OCI-LY3 (cell line): ENCODE measurements around the gene DCST1.
A peak's percentile ranks its signal among the peaks of the same experiment; 100 is the strongest.

Experiments
- H2AFZ ChIP-seq: fragments of 200-600, 300-600 bp; shearing (Covaris generic); 2 replicates; pipeline ENCODE4 v1.6.0; 2014; ENCODE audit warnings: antibody characterized with exemption, low read depth, low read length
- H3K27ac ChIP-seq: fragments of 200-600, 300-600 bp; sonication (generic); 2 replicates; pipeline ENCODE4 v1.5.1; 2014; ENCODE audit warnings: mild to moderate bottlenecking, low read length, moderate library complexity, mixed read lengths
- H3K27me3 ChIP-seq: fragments of 200-600, 300-600 bp; sonication (generic); 2 replicates; pipeline ENCODE4 v1.6.1; 2014; ENCODE audit warnings: low read depth, low read length, mixed read lengths
- H3K36me3 ChIP-seq: fragments of 200-600, 300-600 bp; sonication (generic); replicated peaks from 2 replicates; pipeline ENCODE3; 2014; ENCODE audit warnings: low read depth, low read length, mixed read lengths
- H3K4me1 ChIP-seq: fragments of 300-600, 200-600 bp; sonication (generic); 2 replicates; pipeline ENCODE4 v1.6.1; 2014; ENCODE audit warnings: low read length, mixed read lengths
- H3K4me2 ChIP-seq: fragments of 200-600, 300-600 bp; sonication (generic); 2 replicates; pipeline ENCODE4 v1.6.1; 2014; ENCODE audit warnings: low read length, mixed read lengths
- H3K4me3 ChIP-seq: fragments of 300-600, 200-600 bp; sonication (generic); 2 replicates; pipeline ENCODE4 v1.5.1; 2014; ENCODE audit warnings: antibody characterized with exemption, mild to moderate bottlenecking, low read length, moderate library complexity
- H3K79me2 ChIP-seq: fragments of 300-600, 200-600 bp; shearing (Covaris generic); 2 replicates; pipeline ENCODE4 v1.6.1; 2014; ENCODE audit warnings: mild to moderate bottlenecking, low read length, mixed read lengths
- H3K9ac ChIP-seq: fragments of 300-600, 200-600 bp; shearing (Covaris generic); 2 replicates; pipeline ENCODE4 v1.6.0; 2014; ENCODE audit warnings: mild to moderate bottlenecking, low read length, moderate library complexity
- H3K9me3 ChIP-seq: fragments of 200-600, 300-600 bp; shearing (Covaris generic); 2 replicates; pipeline ENCODE4 v1.6.1; 2014; ENCODE audit warnings: low read length, mixed read lengths; ENCODE audit not compliant: insufficient read depth
- H4K20me1 ChIP-seq: fragments of 200-600, 300-600 bp; sonication (generic); 2 replicates; pipeline ENCODE4 v1.6.1; 2016; ENCODE audit warnings: low read length, mixed read lengths; ENCODE audit not compliant: insufficient read depth
- CTCF ChIP-seq: fragments of 200-600, 300-600 bp; sonication (generic); IDR thresholded peaks from 2 replicates; pipeline ENCODE4 v1.5.1; 2014; ENCODE audit warnings: antibody characterized with exemption, low read length, low read depth
- EZH2phosphoT487 ChIP-seq: fragments of 200-600 bp; shearing (Covaris generic); IDR thresholded peaks from 2 replicates; pipeline ENCODE4 v1.6.1; 2018; ENCODE audit warnings: antibody characterized with exemption, mixed run types, low read depth

Gene DCST1

GRCh38 chr1:155057788-155058211, 24.2 kb downstream of the DCST1 start:
- no peak overlapping the region for H3K4me3 ChIP-seq
- no peak overlapping the region for H3K27ac ChIP-seq
- no peaks in the 10 kb centered on the region for H3K27me3 ChIP-seq
- peaks cover 6% of the 10 kb centered on the region for H3K36me3 ChIP-seq
- no peak overlapping the region for H3K4me2 ChIP-seq
- no peaks in the 10 kb centered on the region for H4K20me1 ChIP-seq
- no peak overlapping the region for H3K9ac ChIP-seq
- no peaks in the 10 kb centered on the region for H3K79me2 ChIP-seq
- no peak overlapping the region for H2AFZ ChIP-seq
- H3K9me3 ChIP-seq: no peaks in the 10 kb centered on the region
- TF ChIP-seq EZH2phosphoT487 (no peak), CTCF (no peak)
- H3K4me1 ChIP-seq: peaks cover 12% of the 10 kb centered on the region

- Histone ChIP-seq H3K4me3 (no peak overlapping the region), H2AFZ (no peak overlapping the region), H3K79me2 (peaks cover 13% of the 10 kb centered on the region), H4K20me1 (peaks cover 10% of the 10 kb centered on the region; the same call in 1 of the 2 replicates), H3K27ac (no peak overlapping the region), H3K27me3 (no peaks in the 10 kb centered on the region), H3K4me1 (peaks cover 26% of the 10 kb centered on the region), H3K9me3 (no peaks in the 10 kb centered on the region), H3K4me2 (no peak overlapping the region), H3K9ac (no peak overlapping the region), H3K36me3 (peaks cover 3% of the 10 kb centered on the region)
- no peak for TF ChIP-seq EZH2phosphoT487
- no peak for TF ChIP-seq CTCF
Observed at GRCh38 chr1:155060736-155061135, 27.1 kb downstream of the DCST1 start.

- H3K36me3 ChIP-seq: peaks cover 7% of the 10 kb centered on the region
- H4K20me1 ChIP-seq: peaks cover 10% of the 10 kb centered on the region; the same call in 1 of the 2 replicates
- H3K9me3 ChIP-seq: no peaks in the 10 kb centered on the region
- H3K9ac ChIP-seq: peak overlapping the region; percentile 45; the same call in 1 of the 2 replicates
- peaks cover 13% of the 10 kb centered on the region for H3K79me2 ChIP-seq
- H3K4me2 ChIP-seq: peak overlapping the region; percentile 91
- peaks cover 26% of the 10 kb centered on the region for H3K4me1 ChIP-seq
- peak overlapping the region; percentile 17; the same call in 1 of the 2 replicates for H3K27ac ChIP-seq
- peak overlapping the region; percentile 36; the same call in 1 of the 2 replicates for H2AFZ ChIP-seq
- peak overlapping the region; percentile 83 for H3K4me3 ChIP-seq
- no peaks in the 10 kb centered on the region for H3K27me3 ChIP-seq
- TF ChIP-seq CTCF (peak; percentile 97), EZH2phosphoT487 (no peak)
Observed at GRCh38 chr1:155061381-155062150, 27.9 kb downstream of the DCST1 start.

GRCh38 chr1:155062151-155062686, 28.6 kb downstream of the DCST1 start:
- H4K20me1 ChIP-seq: peaks cover 10% of the 10 kb centered on the region; the same call in 1 of the 2 replicates
- no peaks in the 10 kb centered on the region for H3K27me3 ChIP-seq
- peak overlapping the region; percentile 45; the same call in 1 of the 2 replicates for H3K9ac ChIP-seq
- no peak overlapping the region for H2AFZ ChIP-seq
- H3K4me1 ChIP-seq: peaks cover 26% of the 10 kb centered on the region
- H3K4me2 ChIP-seq: peak overlapping the region; percentile 91
- peaks cover 12% of the 10 kb centered on the region for H3K36me3 ChIP-seq
- no peaks in the 10 kb centered on the region for H3K9me3 ChIP-seq
- TF ChIP-seq EZH2phosphoT487 (no peak), CTCF (no peak)
- peaks cover 13% of the 10 kb centered on the region for H3K79me2 ChIP-seq
- peak overlapping the region; percentile 83 for H3K4me3 ChIP-seq
- no peak overlapping the region for H3K27ac ChIP-seq
